Panc1 (cell line): Measurements from ENCODE around the gene FKBP6. TPM values are rescaled to one million over a fixed set of nuclear protein-coding genes. Genes with fewer than 3 reads are reported as not detected.
A peak's percentile ranks its signal among the peaks of the same experiment; 100 is the strongest.

Experiments
- ATAC-seq: fragments of 200-7000 bp; cut with Tn5 transposase; 2 replicates; pipeline ENCODE4 v1.9.1; 2020; ENCODE audit warnings: mild to moderate bottlenecking, moderate library complexity
- BruUV-seq: library from RNA; stranded (reverse); fragments of 400-500 nt; replicated peaks from 2 replicates; lab custom pipeline; 2021; lab: Mats Ljungman, UMichigan
- CTCF ChIA-PET: fragments of 300-600 bp; sonication (Branson Sonifier 250); formaldehyde crosslinking; loops from one replicate; lab custom pipeline; 2022; ENCODE audit warnings: antibody characterized with exemption; lab: Charles Lee
- POLR2A ChIA-PET: fragments of 300-600 bp; sonication (Branson Sonifier 250); formaldehyde crosslinking; loops from one replicate; lab custom pipeline; 2022; ENCODE audit warnings: antibody characterized with exemption; lab: Charles Lee
- DNase-seq: peaks from one replicate; pipeline ENCODE4 v3.0.0-alpha.2; 2010; ENCODE audit warnings: low read depth, low spot score
- H3K27ac ChIP-seq: 2 replicates; pipeline ENCODE4 v1.5.1; 2011; ENCODE audit warnings: mild to moderate bottlenecking, low read length, inconsistent platforms
- H3K27me3 ChIP-seq: fragments of 200-500 bp; sonication (Bioruptor generic); 2 replicates; pipeline ENCODE4 v1.6.0; 2014; ENCODE audit warnings: low read length, inconsistent platforms; ENCODE audit not compliant: control insufficient read depth, insufficient read depth
- H3K36me3 ChIP-seq: fragments of 200-500 bp; sonication (Bioruptor generic); 2 replicates; pipeline ENCODE4 v1.5.1; 2014; ENCODE audit warnings: inconsistent platforms, mild to moderate bottlenecking, low read length, moderate library complexity; ENCODE audit not compliant: control insufficient read depth, insufficient read depth
- H3K4me1 ChIP-seq: 2 replicates; pipeline ENCODE4 v1.5.1; 2011; ENCODE audit warnings: inconsistent platforms, mild to moderate bottlenecking, low read length, moderate library complexity; ENCODE audit not compliant: control insufficient read depth, insufficient read depth
- H3K4me3 ChIP-seq, 2 experiments: 2 replicates each; pipeline ENCODE4 v1.5.1; 2011 to 2012; ENCODE audit warnings: low read depth in 2 of 2, low read length in 2 of 2, mild to moderate bottlenecking in 2 of 2, inconsistent platforms in 1 of 2, moderate library complexity in 1 of 2
- H3K9me3 ChIP-seq: fragments of 200-500 bp; sonication (Bioruptor generic); 2 replicates; pipeline ENCODE4 v1.5.1; 2014; ENCODE audit warnings: low read depth, mild to moderate bottlenecking, inconsistent platforms, low read length, moderate library complexity; ENCODE audit not compliant: control insufficient read depth, insufficient read depth
- CTCF ChIP-seq: fragments of 450-650 bp; IDR thresholded peaks from 2 replicates; pipeline ENCODE4 v1.5.1; 2017; ENCODE audit warnings: mild to moderate bottlenecking
- POLR2AphosphoS5 ChIP-seq: IDR thresholded peaks from 2 replicates; pipeline ENCODE4 v1.6.1; 2012; ENCODE audit warnings: mild to moderate bottlenecking, low read depth, low read length, moderate library complexity
- REST ChIP-seq, 2 experiments: IDR thresholded peaks; 2 replicates each; pipeline ENCODE4 v1.6.1; 2011 to 2012; ENCODE audit warnings: low read depth in 2 of 2, control low read depth in 1 of 2, low read length in 1 of 2, mild to moderate bottlenecking in 1 of 2, moderate library complexity in 1 of 2; ENCODE audit not compliant: insufficient read depth in 1 of 2
- SIN3A ChIP-seq: IDR thresholded peaks from 2 replicates; pipeline ENCODE4 v1.6.1; 2012; ENCODE audit warnings: low read depth, mild to moderate bottlenecking, low read length, moderate library complexity, borderline replicate concordance; ENCODE audit not compliant: insufficient read depth
- TCF7L2 ChIP-seq: IDR thresholded peaks from 2 replicates; pipeline ENCODE4 v1.6.1; 2011; ENCODE audit warnings: mild to moderate bottlenecking, low read depth, low read length, inconsistent platforms
- in situ Hi-C: cut with HindIII; loops from 2 replicates; pipeline ENCODE4 v1.10.0; 2016; ENCODE audit warnings: low sequenced_read_pairs, low pct_unique_long_range_greater_than_20kb
- intact Hi-C: fragments of 100-400 bp; cut with micrococcal nuclease; formaldehyde crosslinking; loops from one replicate; pipeline ENCODE4 v1.10.0; 2022; ENCODE audit not compliant: unreplicated experiment
- total RNA-seq: library from RNA; stranded (reverse); gene quantifications from one replicate; pipeline ENCODE4 v1.2.1, GENCODE V29; 2021; ENCODE audit not compliant: unreplicated experiment

The FKBP6 gene
- total RNA-seq, 1 experiment from 2014 or later: not detected

DNA sequence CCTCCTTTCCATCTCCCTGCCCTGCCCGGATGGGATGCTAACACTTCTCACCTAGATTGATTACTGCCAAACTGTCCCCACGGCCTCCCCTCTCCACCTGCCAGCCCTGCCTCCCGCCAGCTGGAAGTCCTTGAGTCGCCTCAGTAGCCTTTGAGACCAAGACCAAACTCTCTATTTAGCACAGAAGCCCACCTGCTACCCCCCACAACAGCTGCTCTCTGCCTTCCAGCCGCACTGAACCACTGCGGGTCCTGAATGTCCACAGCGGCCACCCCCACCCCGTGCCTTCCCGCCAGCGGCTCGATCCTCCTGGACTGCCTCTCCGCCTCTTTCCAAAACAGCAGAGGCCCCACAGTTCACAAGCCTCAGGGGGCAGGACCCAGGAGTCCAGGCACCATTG lies 39.0 kb downstream of the FKBP6 start:
- CTCF ChIA-PET: interaction anchor here (0.6 kb wide), 1 partner anchor 40 kb away, joined by 12 read pairs; no protein-coding TSS in a partner anchor
- Histone ChIP-seq H3K4me1 (peaks cover 3% of the 10 kb centered on the region; the same call in 1 of the 2 replicates), H3K9me3 (no peaks in the 10 kb centered on the region), H3K27me3 (no peaks in the 10 kb centered on the region), H3K27ac (no peak overlapping the region), H3K36me3 (no peaks in the 10 kb centered on the region), H3K4me3 (no peak overlapping the region)
- intact Hi-C loops: no loop called here
- BruUV-seq: no TSS peak
- DNase-seq: no peak
- in situ Hi-C loops: no loop called here
- no peak for TF ChIP-seq TCF7L2
- no peak for TF ChIP-seq CTCF
- TF ChIP-seq REST (IDR thresholded peaks at IDR 0.05; ENCODE audit: insufficient read depth in 1 of 2, low read depth in 2 of 2, low read length in 1 of 2): no peak
- TF ChIP-seq POLR2AphosphoS5: no peak
- TF ChIP-seq SIN3A: no peak
- POLR2A ChIA-PET: interaction anchor here (0.6 kb wide), 1 partner anchor 63 kb away, joined by 3 read pairs; no protein-coding TSS in a partner anchor
- ATAC-seq: no peak

DNA sequence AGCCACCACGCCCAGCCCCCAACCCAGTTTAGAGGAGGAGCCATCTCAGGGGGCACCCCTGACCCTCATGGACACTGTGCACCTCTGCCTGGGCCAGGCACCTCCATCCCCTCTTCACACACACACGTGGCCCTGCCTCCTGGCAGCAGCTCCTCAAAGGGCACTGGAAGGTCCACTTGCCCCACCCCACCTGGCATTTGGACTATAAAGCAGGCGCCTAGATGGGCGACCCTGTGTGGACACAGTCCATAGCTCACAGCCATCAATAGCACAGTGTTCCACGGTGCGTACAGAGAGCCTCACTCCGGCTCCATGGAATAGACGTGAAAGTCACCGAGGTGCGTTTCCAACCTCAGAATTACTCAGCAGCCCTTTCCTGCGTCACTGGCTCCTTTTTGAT lies 41.0 kb downstream of the FKBP6 start:
- TF ChIP-seq CTCF: no peak
- no peak for TF ChIP-seq POLR2AphosphoS5
- TF ChIP-seq SIN3A: no peak

More for the DNA sequence above, 41.0 kb downstream of the FKBP6 start:
- H3K4me1 ChIP-seq: peaks cover 3% of the 10 kb centered on the region; the same call in 1 of the 2 replicates
- no peaks in the 10 kb centered on the region for H3K27me3 ChIP-seq
- POLR2A ChIA-PET: no interaction called here
- H3K27ac ChIP-seq: no peak overlapping the region
- intact Hi-C loops: no loop called here
- H3K4me3 ChIP-seq: no peak overlapping the region
- H3K36me3 ChIP-seq: no peaks in the 10 kb centered on the region
- BruUV-seq: no TSS peak
- no peaks in the 10 kb centered on the region for H3K9me3 ChIP-seq
- DNase-seq (no peak), ATAC-seq (peak; percentile 31; the same call in 1 of the 2 replicates)
- in situ Hi-C loops: no loop called here
- CTCF ChIA-PET: interaction anchor here (0.6 kb wide), 1 partner anchor 652 kb away, joined by 3 read pairs; no protein-coding TSS in a partner anchor
